Body of pancreas (tissue), 4 donors: ENCODE results near the gene IL11. TPM values are rescaled to one million over a fixed set of nuclear protein-coding genes. Genes with fewer than 3 reads are reported as not detected.

Experiments used
- ATAC-seq: fragments of 150-250 bp; one replicate; pipeline ENCODE4 v1.9.1; 2016
- DNase-seq, 4 donors: peaks; one replicate each; pipeline ENCODE4 v3.0.0-alpha.2; 2019
- H3K27ac ChIP-seq, 4 donors: fragments of 200-600 bp; sonication (generic); 1 replicate in 3 of 4; 2 replicates in 1 of 4; pipeline versions ENCODE4 v1.5.1 to v1.6.1; 2016 to 2019; ENCODE audit warnings: mild to moderate bottlenecking in 1 of 4, mixed read lengths in 1 of 4, moderate library complexity in 1 of 4
- H3K27me3 ChIP-seq, 2 donors: fragments of 200-600 bp; sonication (generic); one replicate each; pipeline ENCODE4 v1.6.0; 2016; ENCODE audit warnings: mild to moderate bottlenecking in 1 of 2
- H3K36me3 ChIP-seq, 2 donors: fragments of 200-600 bp; sonication (generic); replicated peaks in 1 of 2; 2 replicates each; pipeline ENCODE4 v1.5.1; 2016; ENCODE audit warnings: low read depth in 2 of 2; ENCODE audit not compliant: insufficient read depth in 1 of 2
- H3K4me1 ChIP-seq: fragments of 200-600 bp; sonication (generic); one replicate; pipeline ENCODE4 v1.6.0; 2016
- H3K4me3 ChIP-seq, 2 donors: fragments of 200-600 bp; sonication (generic); 1 replicate in 1 of 2; 2 replicates in 1 of 2; pipeline ENCODE4 v1.5.1; 2016 to 2019
- H3K9me3 ChIP-seq, 3 donors: fragments of 200-600 bp; sonication (generic); 1 replicate in 2 of 3; 2 replicates in 1 of 3; pipeline ENCODE4 v1.5.1; 2016
- CTCF ChIP-seq, 7 experiments: fragments of 450-650 bp in 4 of 7; fragments of 200-600 bp in 3 of 7; sonication (generic) in 3 of 7; IDR thresholded peaks; one replicate each; pipeline ENCODE4 v1.5.1; 2016 to 2019; ENCODE audit warnings: antibody characterized with exemption in 7 of 7
- POLR2A ChIP-seq, 3 donors: fragments of 450-650 bp; IDR thresholded peaks; one replicate each; pipeline ENCODE4 v1.6.1; 2016; ENCODE audit warnings: antibody characterized with exemption in 3 of 3, mild to moderate bottlenecking in 2 of 3
- WGBS, 2 donors: methylation state at CpG; one replicate each; pipeline ENCODE4 v1.1.5; 2017; 5-methylcytosine and 5-hydroxymethylcytosine counted together
- intact Hi-C: fragments of 100-400 bp; cut with DNase I; formaldehyde crosslinking; loops from one replicate; pipeline ENCODE4 v1.15.1; 2023
- total RNA-seq, 2 donors: library from RNA; depleted of rRNA; stranded (reverse); fragments of >200 nt; gene quantifications; one replicate each; pipeline ENCODE4 v1.1.0, GENCODE V29; 2016

IL11 gene
- total RNA-seq, 2 donors from 2014 or later = not detected

GRCh38 chr19:55372316-55373081 lies 2.2 kb upstream of the IL11 start:
- no peak overlapping the region for H3K4me3 ChIP-seq
- 19 to 30% methylated on average over 13 to 24 of the region's 24 CpGs for WGBS, 2 donors
- no peaks in the 10 kb centered on the region for H3K36me3 ChIP-seq
- H3K27me3 ChIP-seq = peaks cover 0 to 35% of the 10 kb centered on the region in 2 donors
- no peaks in the 10 kb centered on the region for H3K9me3 ChIP-seq
- intact Hi-C loops = no loop called here
- TF ChIP-seq POLR2A (IDR thresholded peaks at IDR 0.05) (no peak), CTCF (IDR thresholded peaks at IDR 0.05) (no peak)
- peaks cover 30% of the 10 kb centered on the region for H3K4me1 ChIP-seq
- no peak for DNase-seq
- no peak overlapping the region for H3K27ac ChIP-seq
- no peak for ATAC-seq

DNA sequence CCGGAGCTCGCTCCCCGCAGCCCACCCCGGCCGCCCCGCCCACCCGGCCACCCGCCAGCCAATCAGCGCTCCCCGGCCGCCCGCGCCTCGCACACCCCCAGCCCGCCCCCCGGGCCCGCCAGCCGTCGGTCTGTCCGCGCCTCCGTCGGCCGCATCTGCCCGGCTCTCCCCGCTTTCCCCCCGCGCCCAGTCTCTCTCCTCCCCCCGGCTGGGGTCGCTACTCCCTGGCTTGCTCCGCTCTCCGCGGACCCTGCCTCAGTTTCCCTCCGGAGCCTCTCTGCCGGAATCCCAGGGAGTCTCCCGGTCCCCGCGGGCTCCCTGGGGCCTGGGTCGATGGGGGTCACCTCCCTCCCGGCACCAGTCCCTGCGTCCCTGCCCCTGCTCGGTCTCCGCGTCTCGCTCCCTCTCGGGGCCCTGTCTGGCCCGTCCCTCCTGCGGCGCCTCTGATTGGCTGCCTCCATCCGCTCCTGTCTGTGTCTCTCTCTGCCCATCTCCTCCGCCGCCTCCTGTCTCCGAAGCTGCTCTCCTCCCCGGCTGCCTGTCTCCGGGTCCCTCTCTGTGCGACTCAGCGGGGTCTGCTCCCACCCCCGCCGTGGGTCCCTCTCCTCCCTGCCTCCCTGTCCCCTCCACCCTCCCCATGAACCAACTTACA lies 484 bp downstream of the IL11 start:
- Histone ChIP-seq H3K27ac (no peak overlapping the region), H3K4me1 (peaks cover 30% of the 10 kb centered on the region), H3K36me3 (no peaks in the 10 kb centered on the region), H3K9me3 (no peaks in the 10 kb centered on the region), H3K27me3 (peaks cover 0 to 35% of the 10 kb centered on the region in 2 donors), H3K4me3 (no peak overlapping the region)
- intact Hi-C loops = no loop called here
- ATAC-seq (no peak), DNase-seq (no peak)
- TF ChIP-seq POLR2A (IDR thresholded peaks at IDR 0.05) (no peak), CTCF (IDR thresholded peaks at IDR 0.05) (no peak)
- 3 to 4% methylated on average over 12 to 42 of the region's 59 CpGs for WGBS, 2 donors

- no peak overlapping the region for H3K4me3 ChIP-seq
- no peaks in the 10 kb centered on the region for H3K9me3 ChIP-seq
- peaks cover 0 to 32% of the 10 kb centered on the region in 2 donors for H3K27me3 ChIP-seq
- peaks cover 21% of the 10 kb centered on the region for H3K4me1 ChIP-seq
- H3K27ac ChIP-seq = no peak overlapping the region
- TF ChIP-seq CTCF (IDR thresholded peaks at IDR 0.05) = no peak
- 8 to 25% methylated on average over 8 to 53 of the region's 54 CpGs for WGBS, 2 donors
- no peak for DNase-seq
- intact Hi-C loops = no loop called here
- no peak for ATAC-seq
- no peaks in the 10 kb centered on the region for H3K36me3 ChIP-seq
Measured at GRCh38 chr19:55368701-55369563, 1.3 kb downstream of the IL11 start.

DNA sequence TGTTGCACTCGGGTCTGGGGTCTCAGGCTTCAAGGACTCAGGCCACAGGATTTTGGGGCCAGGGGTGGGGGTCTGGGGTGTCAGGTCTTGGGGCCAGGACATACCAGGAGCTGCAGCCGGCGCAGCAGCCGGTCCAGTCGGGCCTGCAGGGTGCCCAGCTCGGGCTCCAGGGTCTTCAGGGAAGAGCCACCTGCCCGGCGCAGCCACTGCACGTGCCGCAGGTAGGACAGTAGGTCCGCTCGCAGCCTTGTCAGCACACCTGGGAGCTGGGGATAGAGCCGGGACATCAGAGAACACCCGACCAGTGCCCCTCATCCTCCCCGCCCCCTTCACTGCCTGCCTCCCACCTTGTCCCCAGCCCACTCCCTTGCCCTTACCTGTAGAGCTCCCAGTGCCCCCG lies 2.2 kb downstream of the IL11 start:
- Histone ChIP-seq H3K27ac (no peak overlapping the region), H3K4me3 (no peak overlapping the region), H3K36me3 (no peaks in the 10 kb centered on the region), H3K27me3 (peaks cover 0 to 26% of the 10 kb centered on the region in 2 donors), H3K9me3 (no peaks in the 10 kb centered on the region), H3K4me1 (peaks cover 15% of the 10 kb centered on the region)
- no peak for TF ChIP-seq CTCF (IDR thresholded peaks at IDR 0.05)
- TF ChIP-seq POLR2A (IDR thresholded peaks at IDR 0.05) = no peak
- intact Hi-C loops = no loop called here
- DNase-seq (no peak), ATAC-seq (no peak)
- WGBS, 2 donors = 65 to 69% methylated on average over 6 to 14 of the region's 16 CpGs
